Measurements from ENCODE around the gene C22orf31.

The C22orf31 gene

DNA sequence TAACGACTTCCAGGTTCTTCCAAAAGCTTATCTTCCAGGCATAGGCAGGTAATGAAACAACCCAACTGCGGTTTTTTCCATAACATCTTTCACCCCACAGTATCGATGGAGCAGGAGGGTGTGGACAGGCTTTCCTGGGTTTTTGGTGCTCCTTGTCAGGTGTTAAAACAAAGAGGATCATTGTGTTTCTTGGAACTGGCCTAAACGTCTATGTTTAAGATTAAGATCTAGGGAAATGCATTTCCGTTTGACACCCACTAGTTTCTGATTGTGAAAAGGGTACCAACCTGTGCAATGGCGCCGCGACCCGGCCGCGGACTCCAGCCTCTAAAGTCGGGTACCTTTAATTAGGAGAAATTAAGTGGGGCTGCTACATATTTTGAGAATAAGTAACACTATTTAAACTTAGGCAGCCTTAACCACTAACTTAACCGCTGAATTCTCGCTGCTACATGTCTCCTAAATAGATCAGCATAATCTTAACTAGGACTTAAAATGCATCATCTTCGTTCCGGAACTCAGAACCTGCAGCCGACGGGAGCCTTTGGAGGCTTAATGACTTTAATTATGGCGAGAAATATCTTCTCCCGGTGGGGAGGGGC lies 31.5 kb downstream of the C22orf31 start:
- H3K4me3 ChIP-seq (replicated peaks; ENCODE audit: low read depth, low read length) = peak overlapping the region; percentile 28
- DNase-seq (ENCODE audit: extremely low read depth, low read depth) = no peak
- TF ChIP-seq, protein P1, sequence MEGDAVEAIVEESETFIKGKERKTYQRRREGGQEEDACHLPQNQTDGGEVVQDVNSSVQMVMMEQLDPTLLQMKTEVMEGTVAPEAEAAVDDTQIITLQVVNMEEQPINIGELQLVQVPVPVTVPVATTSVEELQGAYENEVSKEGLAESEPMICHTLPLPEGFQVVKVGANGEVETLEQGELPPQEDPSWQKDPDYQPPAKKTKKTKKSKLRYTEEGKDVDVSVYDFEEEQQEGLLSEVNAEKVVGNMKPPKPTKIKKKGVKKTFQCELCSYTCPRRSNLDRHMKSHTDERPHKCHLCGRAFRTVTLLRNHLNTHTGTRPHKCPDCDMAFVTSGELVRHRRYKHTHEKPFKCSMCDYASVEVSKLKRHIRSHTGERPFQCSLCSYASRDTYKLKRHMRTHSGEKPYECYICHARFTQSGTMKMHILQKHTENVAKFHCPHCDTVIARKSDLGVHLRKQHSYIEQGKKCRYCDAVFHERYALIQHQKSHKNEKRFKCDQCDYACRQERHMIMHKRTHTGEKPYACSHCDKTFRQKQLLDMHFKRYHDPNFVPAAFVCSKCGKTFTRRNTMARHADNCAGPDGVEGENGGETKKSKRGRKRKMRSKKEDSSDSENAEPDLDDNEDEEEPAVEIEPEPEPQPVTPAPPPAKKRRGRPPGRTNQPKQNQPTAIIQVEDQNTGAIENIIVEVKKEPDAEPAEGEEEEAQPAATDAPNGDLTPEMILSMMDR (IDR thresholded peaks at IDR 0.05; ENCODE audit: low read depth, low read length, missing control alignments) = no peak

DNA sequence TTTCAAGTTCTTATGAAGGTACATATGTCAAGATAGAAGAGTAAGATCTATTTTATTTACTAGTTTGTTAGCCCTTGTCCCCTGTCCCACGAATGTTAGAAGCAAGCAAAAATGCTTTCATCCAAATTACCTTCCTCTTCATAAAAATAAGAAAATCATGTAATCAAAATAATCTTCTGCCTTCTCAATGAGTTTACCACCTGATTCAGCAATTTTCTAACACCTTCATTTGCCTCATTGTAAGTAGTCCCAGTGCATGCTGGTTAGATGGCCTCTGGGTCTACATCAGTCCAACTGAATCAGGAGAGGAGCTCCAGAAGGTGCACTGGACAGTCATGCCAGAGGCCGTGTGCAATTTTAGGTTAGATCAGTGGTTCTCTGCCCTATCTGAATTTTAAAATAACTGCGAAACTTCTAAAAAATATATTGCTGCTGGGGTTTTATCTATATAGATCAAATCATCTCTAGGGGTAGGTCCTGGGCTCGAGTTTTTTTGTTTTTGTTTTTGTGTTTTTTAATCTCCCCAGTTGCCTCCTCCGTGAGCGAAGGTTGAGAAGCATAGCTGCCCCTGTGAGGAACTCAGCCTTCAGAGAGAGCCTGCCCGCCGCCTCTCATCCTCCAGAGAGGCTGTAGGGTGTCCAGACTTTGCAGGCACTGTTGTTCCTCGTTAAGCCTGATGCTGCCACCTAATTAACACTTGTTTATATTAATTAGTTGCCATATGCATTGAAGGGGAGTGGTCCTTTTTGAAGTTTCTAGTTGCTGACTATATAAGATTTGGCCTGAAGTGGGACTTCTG lies 32.2 kb downstream of the C22orf31 start:
- TF ChIP-seq, protein P1 (IDR thresholded peaks at IDR 0.05; ENCODE audit: low read depth, low read length, missing control alignments) = no peak
- no peak for DNase-seq (ENCODE audit: extremely low read depth, low read depth)
- H3K4me3 ChIP-seq (replicated peaks; ENCODE audit: low read depth, low read length) = no peak overlapping the region

DNA sequence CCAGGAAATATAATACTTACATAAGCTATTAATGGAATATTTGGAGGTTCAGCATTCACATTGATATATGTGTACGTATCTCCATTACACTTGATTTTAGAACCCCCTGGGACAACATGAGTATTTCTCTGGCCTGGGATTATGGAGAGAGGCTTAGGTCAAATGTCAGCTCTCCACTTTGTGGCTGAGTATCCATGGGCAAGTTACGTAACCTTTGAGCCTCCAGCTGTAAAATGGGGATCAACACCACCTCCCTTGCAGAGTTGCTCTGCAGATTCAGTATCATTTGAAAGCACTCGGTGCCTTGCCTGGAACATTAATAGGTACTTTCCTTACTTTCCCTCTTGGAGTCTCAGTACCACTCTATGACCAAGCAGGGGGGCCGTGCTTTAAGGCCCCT lies 33.2 kb downstream of the C22orf31 start:
- no peak overlapping the region for H3K4me3 ChIP-seq (replicated peaks; ENCODE audit: low read depth, low read length)

DNA sequence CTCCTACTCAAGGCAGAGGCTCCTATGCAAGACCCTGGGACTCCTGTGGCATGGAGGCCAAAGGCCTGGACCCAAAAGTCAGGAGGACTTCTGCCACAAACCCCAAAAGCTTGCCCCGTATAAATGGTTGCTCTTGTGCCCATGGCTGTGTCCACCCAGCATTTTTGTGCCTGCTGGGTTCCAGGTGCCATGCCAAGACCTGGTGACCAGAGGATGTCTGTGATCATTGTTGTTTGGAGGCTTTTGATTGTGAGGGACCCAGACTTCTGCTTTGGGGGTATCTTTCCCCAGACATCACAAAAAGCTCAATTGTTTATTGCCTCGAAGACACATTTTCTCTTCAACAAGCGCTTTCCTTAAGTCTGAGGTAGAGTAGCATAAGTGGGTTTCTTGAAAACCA lies 35.1 kb downstream of the C22orf31 start:
- TF ChIP-seq, protein P1 (IDR thresholded peaks at IDR 0.05; ENCODE audit: low read depth, low read length, missing control alignments) = no peak
- no peak overlapping the region for H3K4me3 ChIP-seq (replicated peaks; ENCODE audit: low read depth, low read length)
- no peak for DNase-seq (ENCODE audit: extremely low read depth, low read depth)

More for the DNA sequence above, 33.2 kb downstream of the C22orf31 start:
- TF ChIP-seq, protein P1 (IDR thresholded peaks at IDR 0.05; ENCODE audit: low read depth, low read length, missing control alignments) = no peak
- DNase-seq (ENCODE audit: extremely low read depth, low read depth) = no peak

DNA sequence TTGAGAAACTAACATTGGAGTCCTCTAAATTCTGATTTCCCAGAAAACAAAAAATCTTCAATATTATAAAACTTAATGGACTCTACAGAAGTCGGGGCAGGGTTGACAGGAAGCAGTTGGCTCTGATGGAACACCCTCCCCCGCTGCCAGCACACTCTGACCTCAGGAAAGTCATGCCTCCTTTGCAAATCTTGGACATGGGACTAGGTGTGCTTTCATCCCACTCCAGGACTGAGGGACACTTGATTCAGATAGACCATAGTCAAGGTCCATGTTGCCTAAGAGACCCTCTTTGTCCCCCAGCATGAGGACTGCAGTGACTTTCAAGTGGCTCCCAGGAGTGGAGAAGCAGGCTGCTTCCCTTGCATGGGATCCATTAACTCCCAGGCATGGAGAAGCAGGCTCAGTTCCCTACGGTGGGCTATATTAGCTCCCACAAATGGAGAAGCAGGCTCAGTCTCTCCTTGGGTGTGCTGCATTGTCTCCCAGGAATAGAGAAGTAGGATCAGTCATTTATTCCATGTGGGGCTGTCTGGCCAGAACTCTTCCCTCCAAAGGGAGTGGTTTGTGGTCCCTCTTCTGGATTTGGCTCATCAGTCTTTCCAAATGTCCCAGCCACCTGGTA lies 38.3 kb downstream of the C22orf31 start:
- DNase-seq (ENCODE audit: extremely low read depth, low read depth) = no peak
- TF ChIP-seq, protein P1 (IDR thresholded peaks at IDR 0.05; ENCODE audit: low read depth, low read length, missing control alignments) = no peak
- no peak overlapping the region for H3K4me3 ChIP-seq (replicated peaks; ENCODE audit: low read depth, low read length)

DNA sequence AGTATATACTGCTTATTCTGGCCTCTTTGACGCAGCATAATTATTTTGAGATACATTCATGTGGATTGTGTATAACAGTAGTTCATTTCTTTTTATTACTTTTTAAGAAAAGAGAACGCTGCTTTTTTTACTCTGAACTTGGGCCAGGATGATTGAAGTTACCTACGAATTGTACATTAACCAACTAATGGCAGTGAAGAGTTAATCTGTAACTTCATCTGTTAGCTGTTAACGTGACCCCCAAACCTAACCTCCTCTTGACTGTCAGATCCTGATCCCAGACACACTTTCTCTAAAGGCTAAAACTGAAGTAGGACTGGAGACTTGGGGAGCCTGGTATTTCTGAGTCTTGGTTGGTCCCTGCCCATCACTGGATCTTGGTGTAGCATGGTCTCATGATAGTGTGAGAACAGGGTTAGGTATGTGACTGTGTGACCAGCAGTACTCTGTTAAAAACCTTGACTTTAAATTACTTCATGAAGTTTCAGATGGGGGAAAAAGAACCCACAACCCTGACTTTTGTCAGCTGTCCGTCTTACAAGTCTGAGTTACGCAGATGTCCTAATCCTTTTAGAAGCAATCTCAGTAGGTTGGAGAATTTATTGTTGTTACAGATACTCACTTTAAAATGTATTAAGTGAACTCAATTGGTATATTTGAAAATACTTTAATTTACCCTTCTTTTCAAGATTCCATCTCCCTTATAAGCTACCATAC lies 39.4 kb downstream of the C22orf31 start:
- no peak overlapping the region for H3K4me3 ChIP-seq (replicated peaks; ENCODE audit: low read depth, low read length)
- no peak for DNase-seq (ENCODE audit: extremely low read depth, low read depth)
- TF ChIP-seq, protein P1 (IDR thresholded peaks at IDR 0.05; ENCODE audit: low read depth, low read length, missing control alignments) = no peak
